KOPT-K1 (cell line): ENCODE results near the gene NCAN.

ENCODE experiments used
- H3K27ac ChIP-seq: fragments of 200-600 bp; sonication (generic); 2 replicates; pipeline ENCODE4 v1.5.1; 2016; ENCODE audit warnings: antibody characterized with exemption, mild to moderate bottlenecking, low read depth, low read length; ENCODE audit not compliant: poor library complexity, severe bottlenecking
- H3K36me3 ChIP-seq: fragments of 200-600 bp; sonication (generic); 2 replicates; pipeline ENCODE4 v1.5.1; 2017; ENCODE audit warnings: antibody characterized with exemption, mild to moderate bottlenecking, low read length, moderate library complexity; ENCODE audit not compliant: insufficient read depth
- H3K9me3 ChIP-seq: fragments of 200-600 bp; sonication (generic); 2 replicates; pipeline ENCODE4 v1.5.1; 2017; ENCODE audit warnings: antibody characterized with exemption, low read length, mild to moderate bottlenecking; ENCODE audit not compliant: insufficient read depth, poor library complexity, severe bottlenecking

Gene NCAN

DNA sequence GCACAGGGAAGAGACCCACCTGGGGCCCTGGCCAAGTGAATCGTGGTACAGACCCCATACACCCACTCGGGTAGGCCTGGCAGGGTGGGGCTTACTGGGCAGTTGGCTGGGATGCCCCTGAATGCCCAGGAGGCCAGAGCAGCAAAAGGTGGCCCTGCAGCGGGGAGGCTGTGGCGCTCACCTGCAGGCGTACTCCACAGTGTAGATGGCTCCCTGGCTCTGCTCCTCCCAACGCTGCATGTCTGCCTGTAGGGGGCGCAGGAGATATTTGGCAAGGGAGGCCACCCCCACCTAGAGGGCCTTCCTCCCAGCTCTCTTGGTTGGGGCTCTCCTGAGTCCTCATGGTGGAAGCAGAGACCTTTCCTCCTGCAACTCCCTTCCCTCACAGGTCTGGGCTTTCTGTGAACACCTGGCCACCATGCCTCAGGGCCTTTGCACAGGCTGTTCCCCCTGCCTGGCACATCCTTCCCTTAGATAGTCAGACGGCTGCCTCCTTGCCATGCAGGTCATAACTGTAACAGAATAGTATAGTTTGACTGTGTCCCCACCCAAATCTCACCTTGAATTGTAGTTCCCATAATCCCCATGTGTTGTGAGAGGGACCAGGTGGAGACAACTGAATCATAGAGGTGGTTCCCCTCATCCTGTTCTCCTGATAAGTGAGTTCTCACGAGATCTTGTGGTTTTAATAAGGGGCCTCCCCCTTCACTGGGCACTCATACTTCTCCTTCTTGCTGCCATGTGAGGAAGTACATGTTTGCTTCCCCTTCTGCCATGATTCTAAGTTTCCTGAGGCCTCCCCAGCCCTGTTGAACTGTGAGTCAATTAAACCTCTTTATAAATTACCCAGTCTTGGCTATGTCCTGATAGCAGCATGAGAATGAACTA lies 25.7 kb upstream of the NCAN start:
- Histone ChIP-seq H3K27ac (no peak overlapping the region), H3K9me3 (no peaks in the 10 kb centered on the region), H3K36me3 (peaks cover 22% of the 10 kb centered on the region; the same call in 1 of the 2 replicates)

DNA sequence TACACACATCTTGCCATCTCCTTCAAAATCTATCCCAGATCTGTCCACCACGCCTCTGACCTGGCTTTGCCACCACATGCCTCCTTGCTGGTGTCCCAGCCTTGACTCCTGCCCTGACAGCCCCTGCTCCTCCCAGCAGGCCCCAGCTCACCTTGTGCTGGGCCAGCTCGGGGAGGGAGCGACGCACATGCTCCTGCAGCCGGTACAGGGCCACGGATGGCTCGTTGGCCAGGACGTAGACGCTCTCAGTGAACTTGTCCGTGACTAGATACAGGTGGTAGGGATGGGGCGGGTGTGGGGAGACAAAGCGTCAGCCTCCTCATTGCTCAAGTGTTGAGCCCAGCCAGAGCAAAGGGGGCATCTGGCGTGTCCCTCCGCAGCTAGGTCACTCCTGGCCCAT lies 25.0 kb upstream of the NCAN start:
- Histone ChIP-seq H3K36me3 (peaks cover 16% of the 10 kb centered on the region; the same call in 1 of the 2 replicates), H3K27ac (no peak overlapping the region), H3K9me3 (no peaks in the 10 kb centered on the region)

DNA sequence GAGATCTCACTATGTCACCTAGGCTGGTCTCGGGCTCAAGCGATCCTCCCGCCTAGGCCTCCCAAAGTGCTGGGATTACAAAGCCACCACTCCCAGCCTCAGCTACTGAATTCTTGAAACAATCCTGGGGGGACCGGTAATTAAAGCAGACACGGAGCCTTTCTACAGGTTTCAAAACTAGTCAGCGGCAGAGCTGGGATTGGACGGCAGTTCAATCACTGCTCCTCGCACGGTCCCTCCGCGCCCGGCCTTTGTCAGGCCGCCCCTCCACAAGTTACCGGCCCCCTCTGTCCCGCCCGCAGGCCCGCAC lies 20.0 kb upstream of the NCAN start:
- Histone ChIP-seq H3K27ac (peak overlapping the region; percentile 97), H3K36me3 (peaks cover 6% of the 10 kb centered on the region), H3K9me3 (no peaks in the 10 kb centered on the region)

GRCh38 chr19:19192078-19192882 lies 19.5 kb upstream of the NCAN start, which contains the start of the genes BORCS8 and RFXANK:
Gene BORCS8, minus strand, starts transcription at chr19:19192152. Its CDS starts 35 bp downstream, at chr19:19192117.
Gene RFXANK, plus strand, starts transcription at chr19:19192258. Its CDS starts 1,689 bp downstream, at chr19:19193947.
- H3K9me3 ChIP-seq = no peaks in the 10 kb centered on the region
- H3K27ac ChIP-seq = peak within 1 kb of the TSS; percentile 97
- peaks cover 8% of the 10 kb centered on the region for H3K36me3 ChIP-seq

DNA sequence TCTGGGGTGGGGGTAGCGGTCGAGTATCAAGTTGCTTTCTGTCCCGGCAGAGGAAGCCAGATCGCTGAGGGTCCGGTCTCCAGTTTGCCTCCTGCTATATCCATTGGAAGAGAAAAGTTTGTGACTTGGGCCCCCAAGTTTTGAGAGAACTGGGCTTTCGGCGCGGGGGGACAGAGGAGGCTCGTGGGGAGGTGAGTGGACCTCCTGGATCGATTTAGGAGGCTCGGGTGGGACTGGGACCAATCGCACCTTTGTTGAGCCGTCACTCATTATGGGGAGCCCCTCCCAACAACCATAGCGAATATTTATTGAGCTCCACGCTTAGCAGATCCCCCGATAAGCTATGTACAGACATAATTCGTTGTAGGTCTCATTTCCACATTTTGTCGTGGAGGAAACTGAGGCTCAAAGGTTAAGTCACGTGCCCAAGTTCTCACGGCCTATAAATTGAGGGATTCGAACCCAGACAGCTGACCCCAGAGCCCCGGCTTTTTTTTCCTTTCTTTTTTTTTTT lies 18.8 kb upstream of the NCAN start:
- H3K36me3 ChIP-seq = peaks cover 14% of the 10 kb centered on the region
- H3K9me3 ChIP-seq = no peaks in the 10 kb centered on the region
- peak overlapping the region; percentile 97 for H3K27ac ChIP-seq

GRCh38 chr19:19193926-19194325 lies 17.8 kb upstream of the NCAN start:
- no peak overlapping the region for H3K27ac ChIP-seq
- H3K36me3 ChIP-seq = peaks cover 24% of the 10 kb centered on the region
- no peaks in the 10 kb centered on the region for H3K9me3 ChIP-seq

DNA sequence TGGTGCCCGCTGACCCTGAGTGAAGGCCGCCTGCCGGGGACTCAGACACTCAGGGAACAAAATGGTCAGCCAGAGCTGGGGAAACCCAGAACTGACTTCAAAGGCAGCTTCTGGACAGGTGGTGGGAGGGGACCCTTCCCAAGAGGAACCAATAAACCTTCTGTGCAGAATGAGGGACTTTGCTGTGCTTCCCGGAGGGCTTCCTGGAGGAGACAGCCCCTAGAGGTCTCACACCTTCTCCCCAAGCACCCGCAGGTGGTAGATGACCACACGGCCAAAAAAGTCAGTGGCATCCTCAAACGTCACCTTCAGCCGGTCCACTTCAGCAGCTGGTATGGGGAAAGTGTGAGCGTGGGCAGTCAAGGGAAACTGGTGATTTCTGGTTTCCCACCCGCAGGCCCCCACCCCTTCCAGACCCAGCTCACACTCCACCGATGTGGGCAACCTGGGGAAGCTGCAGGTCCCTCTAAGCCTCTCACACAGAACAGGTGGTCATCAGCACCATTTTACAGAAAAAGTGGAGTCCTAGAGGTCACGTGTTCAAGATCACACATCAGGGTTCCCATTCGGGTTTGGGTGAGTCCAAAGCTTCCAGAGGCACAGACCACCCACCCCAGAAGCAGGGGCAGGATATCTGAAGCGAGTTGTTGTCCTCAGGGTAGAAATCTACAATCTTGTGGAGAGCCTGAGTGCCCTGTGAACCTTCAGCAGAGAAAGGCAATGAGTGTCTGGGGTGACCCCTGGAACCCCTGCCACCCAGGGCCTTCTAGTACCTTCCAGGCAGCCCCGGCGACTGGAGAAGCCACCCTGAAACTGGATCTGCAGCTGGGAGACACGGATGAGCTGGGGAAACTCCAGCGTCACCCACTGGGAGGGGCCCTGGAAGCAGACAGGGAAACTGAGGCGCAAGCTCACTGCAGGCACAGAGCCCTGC lies 9.8 kb upstream of the NCAN start:
- peaks cover 46% of the 10 kb centered on the region for H3K36me3 ChIP-seq
- H3K9me3 ChIP-seq = no peaks in the 10 kb centered on the region
- H3K27ac ChIP-seq = peak overlapping the region; percentile 88

DNA sequence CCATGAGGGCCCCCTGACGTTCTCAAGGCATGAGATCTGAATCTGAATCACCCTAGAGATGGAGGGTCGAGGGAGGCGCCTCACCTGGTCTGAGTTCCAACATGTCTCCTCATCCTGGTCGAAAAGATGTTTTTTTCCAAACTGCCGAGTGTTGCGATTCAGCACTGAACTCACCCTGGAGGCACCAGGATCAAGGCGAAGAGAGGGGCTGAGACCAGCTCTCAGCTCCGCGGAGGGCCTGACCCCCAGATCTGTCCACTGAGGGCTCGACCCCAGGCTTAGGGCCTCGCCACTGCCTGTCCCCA lies 9.1 kb upstream of the NCAN start:
- H3K9me3 ChIP-seq = no peaks in the 10 kb centered on the region
- peak overlapping the region; percentile 88 for H3K27ac ChIP-seq
- peaks cover 39% of the 10 kb centered on the region for H3K36me3 ChIP-seq

DNA sequence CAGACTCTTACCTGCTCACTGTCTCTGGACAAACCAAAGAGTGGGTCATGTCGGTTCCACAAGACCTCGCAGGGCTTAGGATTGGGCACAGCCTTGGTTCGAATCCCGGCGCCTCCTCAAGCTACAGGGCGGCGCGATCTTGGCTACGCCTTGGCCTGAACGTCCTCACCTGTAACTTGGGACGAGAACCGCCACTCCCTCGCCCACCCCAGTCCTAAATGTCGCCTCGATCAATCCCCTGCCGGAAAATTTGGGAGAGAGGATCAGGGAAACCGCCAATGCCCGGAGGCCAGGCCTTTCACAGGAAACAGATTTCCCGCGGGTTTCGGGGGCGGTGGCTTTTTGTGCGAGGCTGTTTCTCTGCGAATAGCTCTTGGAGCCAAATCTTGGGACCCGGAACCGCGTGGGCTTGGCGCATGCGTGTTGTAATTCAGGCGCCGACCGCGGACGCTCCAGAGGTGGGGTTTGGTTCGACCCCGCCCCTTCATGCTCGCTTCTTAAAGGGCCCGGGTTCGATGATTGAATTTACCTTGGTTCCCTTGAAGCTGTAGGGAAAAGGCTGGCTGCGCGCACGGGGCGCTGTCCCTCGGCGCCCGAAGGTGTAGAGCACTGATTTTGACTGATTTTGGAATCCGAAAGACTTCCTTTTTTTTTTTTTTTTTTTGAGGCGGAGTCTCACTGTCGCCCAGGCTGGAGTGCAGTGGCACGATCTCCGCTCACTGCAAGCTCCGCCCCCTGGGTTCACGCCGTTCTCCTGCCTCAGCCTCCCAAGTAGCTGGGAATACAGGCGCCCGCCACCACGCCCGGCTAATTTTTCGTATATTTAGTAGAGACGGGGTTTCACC lies 8.5 kb upstream of the NCAN start, which contains the start of gene NR2C2AP:
Gene NR2C2AP, minus strand, starts transcription at position 403 of the 845 bp plus-strand sequence. Its CDS starts 354 bp downstream, at position 49.
- H3K9me3 ChIP-seq = no peaks in the 10 kb centered on the region
- peaks cover 33% of the 10 kb centered on the region for H3K36me3 ChIP-seq
- peak within 1 kb of the TSS; percentile 88 for H3K27ac ChIP-seq

GRCh38 chr19:19204181-19204580 lies 7.6 kb upstream of the NCAN start:
- Histone ChIP-seq H3K9me3 (no peaks in the 10 kb centered on the region), H3K36me3 (peaks cover 24% of the 10 kb centered on the region), H3K27ac (no peak overlapping the region)

- Histone ChIP-seq H3K36me3 (peaks cover 15% of the 10 kb centered on the region; the same call in 1 of the 2 replicates), H3K9me3 (no peaks in the 10 kb centered on the region), H3K27ac (no peak overlapping the region)
These were observed 6.0 kb upstream of the NCAN start for GRCh38 chr19:19205416-19206410.

DNA sequence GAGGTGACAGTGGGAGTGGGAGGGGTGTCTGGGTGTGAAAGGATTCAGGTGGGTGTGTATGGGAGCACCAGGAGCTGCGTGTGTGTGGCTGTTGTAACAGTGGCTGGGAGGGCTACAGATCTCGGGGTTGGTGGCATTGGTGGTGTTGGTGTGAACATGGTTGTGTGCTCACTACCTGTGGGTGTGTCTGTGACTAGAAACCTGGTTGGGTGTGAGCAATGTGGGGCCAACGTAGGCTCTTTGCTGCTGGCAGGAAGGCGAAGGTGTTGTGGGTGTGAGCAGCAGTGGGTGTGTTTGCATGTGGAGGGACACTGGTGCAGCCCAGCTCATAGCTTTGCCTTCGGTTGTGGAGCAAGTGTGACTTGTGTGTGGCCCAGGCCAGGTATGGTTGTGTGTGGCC lies 4.8 kb upstream of the NCAN start:
- no peak overlapping the region for H3K27ac ChIP-seq
- H3K36me3 ChIP-seq = peaks cover 5% of the 10 kb centered on the region; the same call in 1 of the 2 replicates
- no peaks in the 10 kb centered on the region for H3K9me3 ChIP-seq
